ENCODE measurements around the gene TENM3. TPM values are rescaled to one million over a fixed set of nuclear protein-coding genes. Genes with fewer than 3 reads are reported as not detected.
A peak's percentile ranks its signal among the peaks of the same experiment; 100 is the strongest.

Gene TENM3
- total RNA-seq, 1 donor: 14.0 TPM

- no peak for TF ChIP-seq CTCF (IDR thresholded peaks at IDR 0.05; ENCODE audit: insufficient read depth, low read length)
- no peak for DNase-seq (ENCODE audit: low read depth)
Measured at GRCh38 chr4:182679533-182679932, 436.3 kb downstream of the TENM3 start.

GRCh38 chr4:182680234-182680653 is 437.0 kb downstream of the TENM3 start:
- TF ChIP-seq CTCF (IDR thresholded peaks at IDR 0.05; ENCODE audit: insufficient read depth, low read length): no peak
- DNase-seq (ENCODE audit: low read depth): no peak
- H3K4me3 ChIP-seq (ENCODE audit: low read depth, low read length): no peak overlapping the region

More at GRCh38 chr4:182679533-182679932, 436.3 kb downstream of the TENM3 start:
- H3K4me3 ChIP-seq (ENCODE audit: low read depth, low read length): no peak overlapping the region

GRCh38 chr4:182683661-182684060 is 440.5 kb downstream of the TENM3 start:
- no peak for TF ChIP-seq CTCF (IDR thresholded peaks at IDR 0.05; ENCODE audit: insufficient read depth, low read length)
- peak; percentile 4 for DNase-seq (ENCODE audit: low read depth)
- no peak overlapping the region for H3K4me3 ChIP-seq (ENCODE audit: low read depth, low read length)

- no peak overlapping the region for H3K4me3 ChIP-seq (ENCODE audit: low read depth, low read length)
- TF ChIP-seq CTCF (IDR thresholded peaks at IDR 0.05; ENCODE audit: insufficient read depth, low read length): no peak
- no peak for DNase-seq (ENCODE audit: low read depth)
Measured at GRCh38 chr4:182684796-182685195, 441.6 kb downstream of the TENM3 start.

- DNase-seq (ENCODE audit: low read depth): no peak
- no peak overlapping the region for H3K4me3 ChIP-seq (ENCODE audit: low read depth, low read length)
- TF ChIP-seq CTCF (IDR thresholded peaks at IDR 0.05; ENCODE audit: insufficient read depth, low read length): no peak
Measured at GRCh38 chr4:182688081-182688480, 444.9 kb downstream of the TENM3 start.

- TF ChIP-seq CTCF (IDR thresholded peaks at IDR 0.05; ENCODE audit: insufficient read depth, low read length): no peak
- no peak for DNase-seq (ENCODE audit: low read depth)
- H3K4me3 ChIP-seq (ENCODE audit: low read depth, low read length): no peak overlapping the region
Measured at GRCh38 chr4:182694551-182694950, 451.3 kb downstream of the TENM3 start.

- no peak for TF ChIP-seq CTCF (IDR thresholded peaks at IDR 0.05; ENCODE audit: insufficient read depth, low read length)
- DNase-seq (ENCODE audit: low read depth): no peak
- H3K4me3 ChIP-seq (ENCODE audit: low read depth, low read length): no peak overlapping the region
Measured at GRCh38 chr4:182695009-182695408, 451.8 kb downstream of the TENM3 start.

Data from fibroblast of the aortic adventitia (primary cell).